ENCODE results near the gene ATP13A4. TPM values are rescaled to one million over a fixed set of nuclear protein-coding genes. Genes with fewer than 3 reads are reported as not detected.
A peak's percentile ranks its signal among the peaks of the same experiment; 100 is the strongest.

The ATP13A4 gene
- total RNA-seq, 2 experiments from 2014 or later: 2.8 to 3.5 TPM

- TF ChIP-seq, protein P1, sequence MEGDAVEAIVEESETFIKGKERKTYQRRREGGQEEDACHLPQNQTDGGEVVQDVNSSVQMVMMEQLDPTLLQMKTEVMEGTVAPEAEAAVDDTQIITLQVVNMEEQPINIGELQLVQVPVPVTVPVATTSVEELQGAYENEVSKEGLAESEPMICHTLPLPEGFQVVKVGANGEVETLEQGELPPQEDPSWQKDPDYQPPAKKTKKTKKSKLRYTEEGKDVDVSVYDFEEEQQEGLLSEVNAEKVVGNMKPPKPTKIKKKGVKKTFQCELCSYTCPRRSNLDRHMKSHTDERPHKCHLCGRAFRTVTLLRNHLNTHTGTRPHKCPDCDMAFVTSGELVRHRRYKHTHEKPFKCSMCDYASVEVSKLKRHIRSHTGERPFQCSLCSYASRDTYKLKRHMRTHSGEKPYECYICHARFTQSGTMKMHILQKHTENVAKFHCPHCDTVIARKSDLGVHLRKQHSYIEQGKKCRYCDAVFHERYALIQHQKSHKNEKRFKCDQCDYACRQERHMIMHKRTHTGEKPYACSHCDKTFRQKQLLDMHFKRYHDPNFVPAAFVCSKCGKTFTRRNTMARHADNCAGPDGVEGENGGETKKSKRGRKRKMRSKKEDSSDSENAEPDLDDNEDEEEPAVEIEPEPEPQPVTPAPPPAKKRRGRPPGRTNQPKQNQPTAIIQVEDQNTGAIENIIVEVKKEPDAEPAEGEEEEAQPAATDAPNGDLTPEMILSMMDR (IDR thresholded peaks at IDR 0.05): no peak
- ATAC-seq (no peak), DNase-seq (no peak)
- H3K27ac Mint-ChIP-seq: peak overlapping the region; percentile 26
- H3K4me1 Mint-ChIP-seq (ENCODE audit: low read depth): peaks cover 63% of the 10 kb centered on the region
- H3K27me3 Mint-ChIP-seq: no peaks in the 10 kb centered on the region
- intact Hi-C loops (cut with micrococcal nuclease): no loop called here
- H3K9me3 Mint-ChIP-seq: no peaks in the 10 kb centered on the region
- peak overlapping the region; percentile 96 for H3K4me3 Mint-ChIP-seq
- POLR2A ChIA-PET: interaction anchor here (1.2 kb wide), 1 partner anchor 17 kb away, joined by 3 read pairs; no protein-coding TSS in a partner anchor
- CTCF ChIA-PET: no interaction called here
- H3K36me3 Mint-ChIP-seq (ENCODE audit: low read depth): peaks cover 36% of the 10 kb centered on the region
Observed at GRCh38 chr3:193594946-193595689, 40.4 kb upstream of the ATP13A4 start.

DNA sequence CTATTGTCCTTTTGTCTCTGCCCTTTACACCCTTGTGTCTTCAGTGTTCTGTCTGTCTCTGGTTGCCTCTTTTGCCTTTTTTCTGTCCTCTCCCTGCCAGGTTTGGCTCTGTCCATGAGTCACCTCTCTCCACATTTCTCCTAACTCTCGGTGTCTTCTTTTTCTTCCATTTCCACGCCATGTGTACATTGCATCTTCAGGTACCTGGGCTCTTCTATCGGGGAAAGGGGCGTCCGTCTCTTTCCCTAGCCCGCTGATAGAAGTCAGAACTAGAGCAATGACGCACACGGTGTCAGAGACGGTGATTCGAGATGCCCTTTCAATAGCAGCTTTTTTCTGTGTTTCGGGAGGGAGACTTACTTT, 39.0 kb upstream of the ATP13A4 start:
- POLR2A ChIA-PET: interaction anchor here (0.6 to 1.2 kb wide), 3 partner anchors 9 to 35 kb away, joined by 3 read pairs; no protein-coding TSS in a partner anchor

DNA sequence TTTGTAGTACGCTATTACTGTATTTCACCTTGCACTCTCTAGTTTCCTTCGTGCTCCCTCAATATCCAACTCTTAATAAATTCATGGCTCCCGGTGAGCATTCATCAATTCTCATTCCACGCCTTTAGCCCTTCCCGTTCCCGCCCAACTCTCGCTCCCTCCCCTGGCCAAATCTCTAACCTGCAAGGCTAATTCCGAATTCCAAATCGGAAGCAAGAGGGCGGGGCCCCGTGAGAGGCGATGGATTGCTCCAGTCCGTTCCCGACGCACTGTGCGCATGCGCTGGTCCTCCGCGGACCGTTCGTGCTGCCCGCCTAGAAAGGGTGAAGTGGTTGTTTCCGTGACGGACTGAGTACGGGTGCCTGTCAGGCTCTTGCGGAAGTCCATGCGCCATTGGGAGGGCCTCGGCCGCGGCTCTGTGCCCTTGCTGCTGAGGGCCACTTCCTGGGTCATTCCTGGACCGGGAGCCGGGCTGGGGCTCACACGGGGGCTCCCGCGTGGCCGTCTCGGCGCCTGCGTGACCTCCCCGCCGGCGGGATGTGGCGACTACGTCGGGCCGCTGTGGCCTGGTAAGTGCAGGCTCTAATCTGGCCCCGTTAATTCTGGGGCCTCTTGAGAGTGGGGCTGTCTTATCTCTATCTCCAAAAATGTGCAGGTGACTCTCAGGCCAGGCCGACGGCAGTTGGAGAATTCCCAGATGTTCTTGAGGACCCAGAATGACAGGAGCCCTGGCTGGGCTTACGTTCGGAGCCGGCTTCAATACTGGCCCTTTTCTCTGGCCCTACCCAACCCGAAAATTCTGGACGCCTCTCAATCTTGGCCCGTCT, 38.4 kb upstream of the ATP13A4 start, which contains the start of gene OPA1:
Gene OPA1, plus strand, starts transcription at position 368 of the 827 bp plus-strand sequence. Its CDS starts 170 bp downstream, at position 538.
- Mint-ChIP-seq H3K9me3 (no peaks in the 10 kb centered on the region), H3K36me3 (ENCODE audit: low read depth) (peaks cover 21% of the 10 kb centered on the region), H3K4me3 (peak within 1 kb of the TSS; percentile 96), H3K27me3 (no peaks in the 10 kb centered on the region), H3K27ac (peak within 1 kb of the TSS; percentile 99), H3K4me1 (ENCODE audit: low read depth) (peaks cover 42% of the 10 kb centered on the region)
- ChIA-PET POLR2A (no interaction called here), CTCF (interaction anchor here (0.8 to 1.2 kb wide), 2 partner anchors 12 to 20 kb away, joined by 3 to 4 read pairs; no protein-coding TSS in a partner anchor)
- peak; percentile 90 for ATAC-seq
- intact Hi-C loops (cut with micrococcal nuclease): no loop called here
- TF ChIP-seq, protein P1 (IDR thresholded peaks at IDR 0.05): no peak
- peak; percentile 94 for DNase-seq

More for the DNA sequence above, 39.0 kb upstream of the ATP13A4 start:
- Mint-ChIP-seq H3K4me1 (ENCODE audit: low read depth) (peaks cover 48% of the 10 kb centered on the region), H3K36me3 (ENCODE audit: low read depth) (peaks cover 25% of the 10 kb centered on the region), H3K27me3 (no peaks in the 10 kb centered on the region), H3K4me3 (peak overlapping the region; percentile 96), H3K27ac (peak overlapping the region; percentile 99), H3K9me3 (no peaks in the 10 kb centered on the region)
- peak; percentile 77 for DNase-seq
- CTCF ChIA-PET: interaction anchor here (0.8 kb wide), 1 partner anchor 12 kb away, joined by 4 read pairs; no protein-coding TSS in a partner anchor
- intact Hi-C loops (cut with micrococcal nuclease): no loop called here
- peak; percentile 72 for ATAC-seq
- TF ChIP-seq, protein P1 (IDR thresholded peaks at IDR 0.05): no peak

DNA sequence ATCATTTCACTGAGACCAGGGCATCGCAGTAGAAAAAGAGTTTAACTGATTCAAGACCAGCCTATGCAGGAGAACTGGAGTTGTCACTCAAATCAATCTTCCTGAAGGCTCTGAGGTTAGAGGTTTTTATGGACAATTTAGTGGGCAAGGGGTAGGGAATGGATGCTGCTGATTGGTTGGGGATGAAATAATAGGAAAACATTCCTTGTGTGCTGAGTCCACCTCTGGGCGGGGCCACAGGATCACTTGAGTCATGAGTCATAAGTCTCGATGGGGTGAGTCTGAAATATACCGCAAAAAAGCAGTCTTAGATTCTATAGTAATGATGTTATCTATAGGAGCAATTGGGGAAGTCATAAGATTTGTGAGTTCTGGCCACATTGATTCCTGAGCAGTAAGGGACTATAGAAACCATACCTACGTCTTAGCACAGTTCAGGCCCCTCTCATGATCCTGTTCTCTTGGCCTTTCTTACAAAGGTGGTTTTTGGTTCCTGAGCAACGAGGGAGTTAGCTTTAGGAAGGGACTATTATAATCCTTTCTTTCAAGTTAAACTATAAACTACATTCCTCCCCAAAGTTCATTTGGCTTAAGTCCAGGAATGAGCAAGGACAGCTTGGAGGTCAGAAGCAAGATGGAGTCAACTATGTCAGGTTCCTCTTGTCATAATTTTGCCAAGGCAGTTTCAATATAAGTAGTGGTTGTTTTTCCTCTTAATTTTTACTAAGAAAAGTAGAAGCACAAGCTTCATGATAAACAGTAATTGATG, 35.6 kb upstream of the ATP13A4 start:
- TF ChIP-seq, protein P1 (IDR thresholded peaks at IDR 0.05): no peak
- no peak for ATAC-seq
- Mint-ChIP-seq H3K4me1 (ENCODE audit: low read depth) (peaks cover 24% of the 10 kb centered on the region), H3K27me3 (no peaks in the 10 kb centered on the region), H3K9me3 (no peaks in the 10 kb centered on the region), H3K27ac (no peak overlapping the region), H3K36me3 (ENCODE audit: low read depth) (peaks cover 4% of the 10 kb centered on the region), H3K4me3 (no peak overlapping the region)
- ChIA-PET CTCF (no interaction called here), POLR2A (interaction anchor here (0.8 kb wide), 1 partner anchor 861 kb away, joined by 3 read pairs; no protein-coding TSS in a partner anchor)
- intact Hi-C loops (cut with micrococcal nuclease): no loop called here
- DNase-seq: no peak
